Activated CD4-positive, CD25-positive, alpha-beta regulatory T cell treated with anti-CD3 and anti-CD28 coated beads, Interleukin-2, amount 50 U/mL, for 24 hours (primary cell): ENCODE results near the gene TMEM245.
"Not testable (repeated sequence)": the region's sequence is repeated elsewhere in the genome, so short reads cannot be mapped to it uniquely, and the experiment has no call there.

ENCODE experiments used
- ATAC-seq, 2 donors: fragments of 150-1000 bp; cut with Tn5 transposase; one replicate each; pipeline ENCODE4 v1.10.0; 2021; ENCODE audit warnings: mild to moderate bottlenecking in 1 of 2, moderate library complexity in 1 of 2

TMEM245 gene

DNA sequence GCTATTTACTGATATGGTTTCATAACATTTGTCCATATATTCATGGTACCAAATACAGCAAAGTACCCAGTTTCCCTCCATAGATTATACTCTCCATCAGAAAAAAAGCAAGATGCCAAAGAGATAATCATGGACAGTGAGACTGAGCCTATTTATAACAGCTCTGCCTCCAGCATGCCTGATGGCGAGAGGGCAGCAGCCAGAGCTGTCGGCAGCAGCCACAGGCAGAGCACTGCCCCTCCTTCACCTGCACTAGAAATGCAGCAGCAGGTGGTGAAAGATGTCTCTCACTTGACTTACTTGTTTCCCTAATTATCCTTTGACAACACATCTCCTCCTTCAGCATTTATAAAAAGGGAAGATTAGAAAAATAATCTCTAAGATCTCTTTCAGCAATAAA, 138.9 kb downstream of the TMEM245 start:
- ATAC-seq: no peak

DNA sequence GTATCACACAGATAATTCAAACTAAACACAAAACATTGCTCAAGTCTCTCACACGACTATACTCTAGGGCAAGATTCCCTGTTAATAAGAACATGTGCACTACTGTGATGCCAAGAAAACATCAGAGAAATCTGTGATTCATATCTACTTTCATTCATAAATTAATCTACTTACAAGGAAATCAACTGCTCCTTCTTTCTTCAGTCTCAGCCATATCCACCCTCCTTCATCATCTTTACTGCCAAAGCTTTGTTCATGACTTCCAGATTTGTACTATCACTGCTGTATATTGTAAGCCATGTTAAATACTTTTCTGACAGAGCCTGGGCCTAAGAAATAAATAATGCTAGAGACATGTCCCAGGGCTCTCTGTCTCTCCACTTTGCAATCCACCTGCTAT, 141.5 kb downstream of the TMEM245 start:
- no peak for ATAC-seq

- no peak for ATAC-seq
These were observed 145.9 kb downstream of the TMEM245 start for GRCh38 chr9:108973895-108974294.

GRCh38 chr9:108972626-108973209, 147.0 kb downstream of the TMEM245 start:
- no peak for ATAC-seq

DNA sequence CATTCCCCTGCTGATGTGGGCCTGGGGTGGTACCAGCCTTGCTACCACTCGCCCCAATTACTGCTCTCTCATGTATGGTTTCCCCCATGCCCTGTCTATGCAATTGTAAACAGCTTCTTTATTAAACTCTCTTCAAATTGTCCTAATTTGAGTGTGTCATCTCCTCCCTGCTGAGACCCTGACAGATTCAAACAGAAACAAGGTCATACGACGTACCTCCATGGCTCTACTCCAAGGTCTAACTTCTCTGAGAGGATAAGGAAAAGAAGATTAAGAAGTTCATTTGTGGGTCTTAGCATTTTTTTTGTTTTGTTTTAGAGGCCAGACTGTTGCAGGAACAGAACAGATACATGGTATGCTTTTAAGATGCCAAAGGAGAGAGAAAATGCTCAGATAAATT, 147.6 kb downstream of the TMEM245 start:
- ATAC-seq: no peak

DNA sequence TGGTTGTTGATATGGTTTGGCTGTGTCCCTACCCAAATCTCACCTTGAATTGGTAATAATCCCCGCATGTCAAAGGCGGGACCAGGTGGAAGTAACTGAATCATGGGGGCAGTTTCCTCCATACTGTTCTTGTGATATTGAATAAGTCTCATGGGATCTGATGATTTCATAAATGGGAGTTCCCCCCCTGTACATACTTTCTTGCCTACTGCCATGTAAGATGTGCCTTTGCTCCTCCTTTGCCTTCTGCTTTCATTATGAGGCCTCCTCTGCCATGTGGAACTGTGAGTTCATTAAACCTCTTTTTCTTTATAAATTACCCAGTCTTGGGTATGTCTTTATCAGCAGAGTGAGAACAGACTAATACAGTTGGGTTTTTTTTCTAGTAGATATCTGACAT, 148.4 kb downstream of the TMEM245 start:
- ATAC-seq: not testable (repeated sequence)

- no peak for ATAC-seq
These were observed 151.8 kb downstream of the TMEM245 start for GRCh38 chr9:108967916-108968315.
